Activated naive CD8-positive, alpha-beta T cell treated with anti-CD3 and anti-CD28 coated beads for 36 hours (primary cell): ENCODE measurements around the gene CD8B. TPM values are rescaled to one million over a fixed set of nuclear protein-coding genes. Genes with fewer than 3 reads are reported as not detected.

Experiments
- DNase-seq: peaks from one replicate; pipeline ENCODE4 v3.0.0; 2021
- H3K27ac Mint-ChIP-seq: one replicate; pipeline ENCODE4 v1.8.0; 2022; ENCODE audit warnings: mild to moderate bottlenecking, moderate library complexity, mixed read lengths
- H3K27me3 Mint-ChIP-seq: one replicate; pipeline ENCODE4 v1.8.0; 2022; ENCODE audit warnings: mild to moderate bottlenecking, mixed read lengths
- H3K36me3 Mint-ChIP-seq: one replicate; pipeline ENCODE4 v1.8.0; 2021; ENCODE audit warnings: mild to moderate bottlenecking, mixed read lengths
- H3K4me1 Mint-ChIP-seq: one replicate; pipeline ENCODE4 v1.8.0; 2021; ENCODE audit warnings: mixed read lengths
- H3K4me3 Mint-ChIP-seq: one replicate; pipeline ENCODE4 v1.8.0; 2022; ENCODE audit warnings: mild to moderate bottlenecking, moderate library complexity, mixed read lengths
- H3K9me3 Mint-ChIP-seq: one replicate; pipeline ENCODE4 v1.8.0; 2022; ENCODE audit warnings: mixed read lengths
- total RNA-seq, 2 experiments: library from RNA; stranded (reverse); gene quantifications; one replicate each; pipeline ENCODE4 v1.2.3, GENCODE V29; 2021

The CD8B gene
- total RNA-seq, 2 experiments from 2014 or later = 260 to 268 TPM

- Mint-ChIP-seq H3K9me3 (no peaks in the 10 kb centered on the region), H3K4me1 (peaks cover 35% of the 10 kb centered on the region), H3K27me3 (no peaks in the 10 kb centered on the region), H3K36me3 (peaks cover 9% of the 10 kb centered on the region), H3K4me3 (no peak overlapping the region), H3K27ac (no peak overlapping the region)
- no peak for DNase-seq
These were observed 82.7 kb downstream of the CD8B start for GRCh38 chr2:86778957-86779356.

GRCh38 chr2:86776532-86776931, 85.2 kb downstream of the CD8B start:
- Mint-ChIP-seq H3K36me3 (peaks cover 21% of the 10 kb centered on the region), H3K27me3 (no peaks in the 10 kb centered on the region), H3K4me3 (no peak overlapping the region), H3K27ac (no peak overlapping the region), H3K9me3 (no peaks in the 10 kb centered on the region), H3K4me1 (peaks cover 17% of the 10 kb centered on the region)
- DNase-seq = no peak

- DNase-seq = no peak
- no peaks in the 10 kb centered on the region for H3K27me3 Mint-ChIP-seq
- no peak overlapping the region for H3K27ac Mint-ChIP-seq
- H3K36me3 Mint-ChIP-seq = peaks cover 24% of the 10 kb centered on the region
- H3K4me1 Mint-ChIP-seq = peaks cover 17% of the 10 kb centered on the region
- H3K4me3 Mint-ChIP-seq = no peak overlapping the region
- no peaks in the 10 kb centered on the region for H3K9me3 Mint-ChIP-seq
These were observed 86.3 kb downstream of the CD8B start for GRCh38 chr2:86775338-86775737.

- no peak for DNase-seq
- H3K36me3 Mint-ChIP-seq = peaks cover 24% of the 10 kb centered on the region
- no peaks in the 10 kb centered on the region for H3K9me3 Mint-ChIP-seq
- H3K27me3 Mint-ChIP-seq = no peaks in the 10 kb centered on the region
- H3K4me3 Mint-ChIP-seq = no peak overlapping the region
- H3K27ac Mint-ChIP-seq = no peak overlapping the region
- peaks cover 18% of the 10 kb centered on the region for H3K4me1 Mint-ChIP-seq
These were observed 86.8 kb downstream of the CD8B start for GRCh38 chr2:86774862-86775261.

GRCh38 chr2:86772611-86773010, 89.1 kb downstream of the CD8B start:
- H3K27ac Mint-ChIP-seq = no peak overlapping the region
- DNase-seq = no peak
- H3K27me3 Mint-ChIP-seq = no peaks in the 10 kb centered on the region
- no peaks in the 10 kb centered on the region for H3K9me3 Mint-ChIP-seq
- H3K4me3 Mint-ChIP-seq = no peak overlapping the region
- H3K4me1 Mint-ChIP-seq = peaks cover 18% of the 10 kb centered on the region
- H3K36me3 Mint-ChIP-seq = peaks cover 24% of the 10 kb centered on the region

GRCh38 chr2:86770816-86771301, 90.8 kb downstream of the CD8B start:
- Mint-ChIP-seq H3K36me3 (peaks cover 24% of the 10 kb centered on the region), H3K9me3 (no peaks in the 10 kb centered on the region), H3K27ac (no peak overlapping the region), H3K27me3 (no peaks in the 10 kb centered on the region), H3K4me1 (peaks cover 18% of the 10 kb centered on the region), H3K4me3 (no peak overlapping the region)
- no peak for DNase-seq

- peaks cover 27% of the 10 kb centered on the region for H3K36me3 Mint-ChIP-seq
- H3K27ac Mint-ChIP-seq = no peak overlapping the region
- DNase-seq = no peak
- H3K27me3 Mint-ChIP-seq = no peaks in the 10 kb centered on the region
- peaks cover 18% of the 10 kb centered on the region for H3K4me1 Mint-ChIP-seq
- H3K9me3 Mint-ChIP-seq = no peaks in the 10 kb centered on the region
- H3K4me3 Mint-ChIP-seq = no peak overlapping the region
These were observed 91.8 kb downstream of the CD8B start for GRCh38 chr2:86769838-86770237.

- Mint-ChIP-seq H3K9me3 (no peaks in the 10 kb centered on the region), H3K4me3 (no peak overlapping the region), H3K27ac (no peak overlapping the region), H3K27me3 (no peaks in the 10 kb centered on the region), H3K4me1 (peaks cover 20% of the 10 kb centered on the region), H3K36me3 (peaks cover 23% of the 10 kb centered on the region)
- DNase-seq = no peak
These were observed 93.3 kb downstream of the CD8B start for GRCh38 chr2:86768189-86768949.

Other genes starting within 250 kb of the CD8B start
- gene RNF103, start 238.0 kb downstream of the CD8B start, total RNA-seq = 10 to 100 TPM; 11.8 to 12.2 TPM
- gene RMND5A, start 141.6 kb downstream of the CD8B start, total RNA-seq = 10 to 100 TPM; 63.4 to 65.9 TPM
- 100 to 1,000 TPM; 356 to 357 TPM for gene CD8A, start 71.0 kb downstream of the CD8B start, total RNA-seq
- gene RGPD1, start 80.2 kb upstream of the CD8B start, total RNA-seq = 1 to 10 TPM; 1.1 to 1.5 TPM
- gene PLGLB1, start 160.0 kb upstream of the CD8B start, total RNA-seq = 1 to 10 TPM in 1 of 2 experiments, under 1 TPM in 1; 0.74 to 1.6 TPM